Measurements from ENCODE around the gene AR.

Gene AR

DNA sequence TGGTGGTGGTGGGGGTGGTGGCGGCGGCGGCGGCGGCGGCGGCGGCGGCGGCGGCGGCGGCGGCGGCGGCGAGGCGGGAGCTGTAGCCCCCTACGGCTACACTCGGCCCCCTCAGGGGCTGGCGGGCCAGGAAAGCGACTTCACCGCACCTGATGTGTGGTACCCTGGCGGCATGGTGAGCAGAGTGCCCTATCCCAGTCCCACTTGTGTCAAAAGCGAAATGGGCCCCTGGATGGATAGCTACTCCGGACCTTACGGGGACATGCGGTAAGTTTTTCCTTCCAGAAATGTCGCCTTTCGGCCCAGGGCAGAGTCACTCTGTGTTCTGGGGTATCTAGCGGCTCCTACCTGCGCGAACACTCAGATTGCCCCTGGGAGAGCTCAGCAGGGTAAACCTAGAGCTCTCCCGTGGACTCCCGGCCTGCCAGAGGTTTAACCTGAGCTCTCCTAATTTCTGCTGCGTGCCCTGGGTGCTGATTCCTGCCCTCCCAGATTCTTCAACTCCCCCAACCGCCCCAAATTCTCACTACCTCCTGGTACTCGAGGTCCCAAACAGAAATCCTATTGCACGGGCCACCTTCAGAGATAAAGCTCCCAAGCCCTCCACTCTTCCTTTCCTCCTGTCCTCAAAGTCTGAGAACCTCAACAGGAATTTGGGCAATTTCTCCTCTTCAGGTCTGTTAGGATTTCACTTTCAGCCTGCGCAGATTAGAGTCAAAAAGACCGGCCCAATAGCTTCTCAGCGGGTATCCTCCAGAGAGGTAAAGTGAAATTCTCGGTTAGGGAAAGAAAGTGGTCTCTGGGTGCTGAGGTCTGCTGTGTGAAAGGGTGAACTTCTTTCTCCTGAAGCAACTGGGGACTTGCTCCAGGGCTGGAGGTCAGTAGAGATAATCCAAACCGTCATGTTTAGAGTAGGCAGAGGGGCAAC, 2.9 kb downstream of the AR start:
- Mint-ChIP-seq H3K4me1 (ENCODE audit: low read depth) (no peaks in the 10 kb centered on the region), H3K27me3 (ENCODE audit: low read depth) (peaks cover 40% of the 10 kb centered on the region), H3K27ac (no peak overlapping the region), H3K36me3 (ENCODE audit: low read depth) (no peaks in the 10 kb centered on the region), H3K4me3 (no peak overlapping the region), H3K9me3 (no peaks in the 10 kb centered on the region)

DNA sequence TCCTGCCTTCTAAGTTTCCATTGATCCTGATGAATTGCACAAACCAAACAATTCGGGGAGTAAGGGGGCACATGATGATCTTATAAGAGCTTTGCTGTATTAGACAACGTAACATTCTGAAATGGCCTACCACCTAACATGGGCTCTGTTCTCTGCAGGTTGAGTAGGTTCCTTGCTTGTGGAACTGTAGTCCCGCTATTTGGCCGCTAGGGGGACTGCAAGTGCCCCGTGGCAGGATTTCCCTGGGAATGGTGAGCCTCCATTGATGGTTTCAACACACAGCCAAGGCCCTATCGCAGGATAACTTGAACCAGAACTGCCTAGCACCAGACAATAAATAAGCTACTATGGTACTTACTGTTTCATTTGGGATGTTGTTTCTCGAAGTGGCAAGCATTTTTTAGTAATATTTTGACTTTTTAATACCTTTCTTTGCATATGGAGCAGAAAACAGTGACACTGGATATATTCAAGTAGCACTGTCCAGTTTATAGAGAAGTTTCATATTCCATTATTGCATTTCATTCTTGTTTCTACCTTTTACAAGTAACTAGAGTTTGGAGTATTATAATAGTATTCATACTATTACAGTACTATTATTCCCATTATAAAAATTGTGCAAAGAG, 11.9 kb downstream of the AR start:
- Mint-ChIP-seq H3K36me3 (ENCODE audit: low read depth) (no peaks in the 10 kb centered on the region), H3K4me3 (no peak overlapping the region), H3K27ac (no peak overlapping the region), H3K9me3 (no peaks in the 10 kb centered on the region), H3K4me1 (ENCODE audit: low read depth) (no peaks in the 10 kb centered on the region), H3K27me3 (ENCODE audit: low read depth) (no peaks in the 10 kb centered on the region)

DNA sequence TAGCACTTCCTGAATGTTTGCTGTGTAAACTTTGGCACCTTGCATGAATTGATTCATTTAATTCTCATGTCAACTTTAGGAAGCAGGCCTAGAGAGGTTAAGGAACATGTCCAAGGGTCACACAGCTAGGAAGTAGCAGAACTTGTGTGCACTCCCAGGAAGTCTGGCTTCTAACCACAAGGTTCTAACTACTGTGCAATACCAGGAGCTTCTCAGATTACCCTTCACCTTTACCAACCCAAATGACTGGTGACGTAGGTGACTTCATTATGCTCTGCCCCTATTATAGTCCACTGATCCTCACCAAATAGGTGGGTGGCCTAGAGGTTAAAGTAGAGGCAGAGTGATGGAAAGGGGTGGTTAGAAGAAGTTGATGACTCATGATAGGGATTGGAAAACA, 14.4 kb downstream of the AR start:
- H3K9me3 Mint-ChIP-seq: no peaks in the 10 kb centered on the region
- H3K4me1 Mint-ChIP-seq (ENCODE audit: low read depth): no peaks in the 10 kb centered on the region
- H3K27me3 Mint-ChIP-seq (ENCODE audit: low read depth): no peaks in the 10 kb centered on the region
- no peaks in the 10 kb centered on the region for H3K36me3 Mint-ChIP-seq (ENCODE audit: low read depth)
- H3K27ac Mint-ChIP-seq: no peak overlapping the region
- H3K4me3 Mint-ChIP-seq: no peak overlapping the region

DNA sequence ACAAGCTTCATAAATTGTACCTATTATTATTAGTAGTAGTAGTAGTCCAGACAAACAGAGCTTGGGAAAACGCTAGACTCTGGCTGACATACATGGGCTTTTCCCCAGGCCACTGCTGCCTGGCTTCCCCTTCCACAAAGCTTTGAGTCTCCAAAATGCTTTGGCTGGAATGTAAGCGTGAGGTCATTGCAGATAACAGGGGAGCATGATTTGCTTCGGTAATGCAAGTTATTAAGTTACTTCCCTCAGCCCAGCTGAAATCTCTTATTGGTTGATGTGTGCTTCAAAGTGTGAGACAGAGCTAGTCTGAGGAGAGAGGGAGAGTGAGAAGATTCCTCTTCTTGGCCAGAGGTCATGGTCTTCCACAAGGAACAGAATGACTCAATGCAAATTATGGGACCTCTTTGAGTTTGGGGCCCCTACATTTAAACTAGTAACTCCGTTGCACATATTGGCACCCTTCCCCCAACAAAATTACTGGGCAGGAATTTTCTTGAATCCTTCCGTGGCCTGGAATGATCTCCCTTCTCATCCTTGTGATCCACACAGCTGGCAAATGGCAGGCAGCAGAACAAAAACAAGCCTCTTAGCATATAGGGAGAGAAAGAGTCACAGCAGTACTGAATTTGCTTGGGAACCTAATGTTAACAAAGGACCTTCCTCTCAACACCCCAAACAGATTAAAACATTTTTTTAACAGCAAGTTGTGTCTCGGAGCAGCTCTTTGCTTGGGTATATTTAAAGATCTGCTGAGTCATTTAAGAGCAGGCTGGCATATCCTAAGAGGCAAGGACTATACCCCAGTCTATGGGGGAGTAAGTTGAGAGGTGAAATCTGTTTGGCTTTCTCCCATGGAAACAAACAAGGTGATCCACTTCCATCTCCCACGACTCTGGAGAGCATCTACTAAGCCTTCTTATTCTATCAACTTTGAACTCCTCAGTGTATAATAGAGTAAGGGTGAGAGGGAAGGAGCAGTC, 19.9 kb downstream of the AR start:
- no peaks in the 10 kb centered on the region for H3K36me3 Mint-ChIP-seq (ENCODE audit: low read depth)
- no peaks in the 10 kb centered on the region for H3K9me3 Mint-ChIP-seq
- H3K4me1 Mint-ChIP-seq (ENCODE audit: low read depth): no peaks in the 10 kb centered on the region
- H3K27ac Mint-ChIP-seq: no peak overlapping the region
- no peak overlapping the region for H3K4me3 Mint-ChIP-seq
- H3K27me3 Mint-ChIP-seq (ENCODE audit: low read depth): no peaks in the 10 kb centered on the region

DNA sequence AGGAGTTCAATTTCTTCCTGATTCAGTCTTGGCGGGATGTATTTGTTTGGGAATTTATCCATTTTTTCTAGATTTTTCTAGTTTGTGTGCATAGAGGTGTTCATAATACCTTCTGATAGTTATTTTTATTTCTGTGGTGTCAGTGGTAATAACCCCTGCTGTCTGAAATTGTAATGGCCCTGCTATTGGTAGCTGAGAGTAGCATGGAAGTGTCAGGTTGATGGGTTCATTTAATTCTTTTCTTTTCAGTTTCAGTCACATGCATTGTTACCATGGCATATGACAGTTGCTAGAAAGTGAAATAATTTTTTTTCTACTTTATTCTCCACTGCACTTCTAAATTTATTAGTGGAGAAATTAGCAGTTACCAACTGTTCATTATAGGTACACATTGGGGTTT, 20.7 kb downstream of the AR start:
- no peaks in the 10 kb centered on the region for H3K36me3 Mint-ChIP-seq (ENCODE audit: low read depth)
- no peak overlapping the region for H3K27ac Mint-ChIP-seq
- no peaks in the 10 kb centered on the region for H3K9me3 Mint-ChIP-seq
- H3K4me1 Mint-ChIP-seq (ENCODE audit: low read depth): no peaks in the 10 kb centered on the region
- no peak overlapping the region for H3K4me3 Mint-ChIP-seq
- H3K27me3 Mint-ChIP-seq (ENCODE audit: low read depth): no peaks in the 10 kb centered on the region

DNA sequence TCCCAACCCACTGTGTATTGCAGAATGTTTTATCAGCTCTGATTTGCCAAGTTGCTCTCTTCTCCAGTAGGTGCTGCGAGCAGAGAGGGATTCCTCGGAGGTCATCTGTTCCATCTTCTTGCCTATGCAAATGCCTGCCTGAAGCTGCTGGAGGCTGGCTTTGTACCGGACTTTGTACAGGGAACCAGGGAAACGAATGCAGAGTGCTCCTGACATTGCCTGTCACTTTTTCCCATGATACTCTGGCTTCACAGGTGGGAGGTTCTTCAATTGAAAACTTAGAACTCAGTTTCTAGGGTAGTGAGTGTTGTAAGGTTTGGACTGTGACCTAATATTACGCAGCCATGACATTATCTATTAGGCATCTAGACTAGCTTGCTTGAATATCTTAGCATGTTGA, 24.9 kb downstream of the AR start:
- no peak overlapping the region for H3K27ac Mint-ChIP-seq
- H3K27me3 Mint-ChIP-seq (ENCODE audit: low read depth): no peaks in the 10 kb centered on the region
- no peaks in the 10 kb centered on the region for H3K36me3 Mint-ChIP-seq (ENCODE audit: low read depth)
- no peaks in the 10 kb centered on the region for H3K9me3 Mint-ChIP-seq
- H3K4me1 Mint-ChIP-seq (ENCODE audit: low read depth): no peaks in the 10 kb centered on the region
- no peak overlapping the region for H3K4me3 Mint-ChIP-seq

DNA sequence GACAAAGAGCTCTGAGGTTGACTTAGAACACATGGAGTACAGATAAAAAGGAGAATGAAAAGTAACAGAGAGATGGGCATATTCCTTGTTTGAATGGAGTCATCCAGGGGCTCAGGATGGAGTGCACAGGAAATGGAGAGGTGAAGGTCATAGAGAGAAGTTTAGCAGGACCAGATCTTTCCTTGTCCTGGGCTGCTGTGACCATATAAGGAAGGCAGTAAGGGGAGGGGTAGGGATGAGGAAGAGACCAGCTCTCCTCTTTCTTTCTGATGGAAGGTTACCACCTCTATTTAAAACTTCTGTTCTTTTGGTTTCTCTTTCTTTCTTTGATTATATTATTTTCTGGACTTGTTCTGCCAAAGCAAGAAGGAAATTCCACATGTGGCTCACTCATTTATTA, 27.0 kb downstream of the AR start:
- no peaks in the 10 kb centered on the region for H3K9me3 Mint-ChIP-seq
- no peaks in the 10 kb centered on the region for H3K36me3 Mint-ChIP-seq (ENCODE audit: low read depth)
- no peaks in the 10 kb centered on the region for H3K4me1 Mint-ChIP-seq (ENCODE audit: low read depth)
- H3K4me3 Mint-ChIP-seq: no peak overlapping the region
- H3K27ac Mint-ChIP-seq: no peak overlapping the region
- no peaks in the 10 kb centered on the region for H3K27me3 Mint-ChIP-seq (ENCODE audit: low read depth)

DNA sequence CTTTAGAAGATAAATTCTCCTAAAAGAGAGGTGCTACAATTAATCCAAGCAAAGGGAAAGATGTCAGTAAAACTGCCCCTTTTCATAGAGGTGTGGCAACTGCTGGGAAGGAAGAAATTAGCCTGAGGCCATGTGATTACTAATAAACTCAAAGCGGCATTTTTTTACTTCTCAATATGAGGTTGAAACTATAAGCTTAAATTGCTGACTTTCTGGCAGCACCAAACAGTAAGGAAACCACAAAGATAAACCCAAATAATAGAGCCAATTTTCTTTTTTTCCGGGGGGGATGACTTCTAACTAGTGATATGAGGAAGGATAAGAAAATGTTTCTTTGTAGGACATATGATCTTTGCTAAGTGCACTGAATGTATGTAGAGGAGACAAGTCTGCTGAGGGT, 30.9 kb downstream of the AR start:
- no peaks in the 10 kb centered on the region for H3K9me3 Mint-ChIP-seq
- no peaks in the 10 kb centered on the region for H3K4me1 Mint-ChIP-seq (ENCODE audit: low read depth)
- no peaks in the 10 kb centered on the region for H3K36me3 Mint-ChIP-seq (ENCODE audit: low read depth)
- H3K27ac Mint-ChIP-seq: no peak overlapping the region
- no peak overlapping the region for H3K4me3 Mint-ChIP-seq
- no peaks in the 10 kb centered on the region for H3K27me3 Mint-ChIP-seq (ENCODE audit: low read depth)

DNA sequence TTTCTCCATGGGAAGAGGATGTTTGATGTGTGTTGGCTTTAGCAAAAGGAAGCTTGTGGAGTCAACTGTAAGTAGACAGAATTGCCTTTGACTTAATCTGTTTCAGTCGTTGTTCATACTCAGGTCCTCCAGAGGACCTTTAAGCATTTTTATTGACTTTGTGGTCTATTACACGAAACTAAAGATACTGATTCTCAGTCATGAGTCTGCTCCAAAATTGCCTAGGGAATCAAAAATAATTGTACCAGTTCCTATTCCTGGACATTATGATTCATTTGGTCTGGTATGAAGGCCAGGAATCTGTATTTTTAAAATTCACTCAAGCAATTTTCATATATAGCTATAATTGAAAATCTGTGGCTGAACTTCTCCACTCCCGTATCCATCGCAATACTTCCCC, 38.6 kb downstream of the AR start:
- Mint-ChIP-seq H3K36me3 (ENCODE audit: low read depth) (no peaks in the 10 kb centered on the region), H3K27ac (no peak overlapping the region), H3K4me1 (ENCODE audit: low read depth) (no peaks in the 10 kb centered on the region), H3K9me3 (no peaks in the 10 kb centered on the region), H3K27me3 (ENCODE audit: low read depth) (no peaks in the 10 kb centered on the region), H3K4me3 (no peak overlapping the region)

DNA sequence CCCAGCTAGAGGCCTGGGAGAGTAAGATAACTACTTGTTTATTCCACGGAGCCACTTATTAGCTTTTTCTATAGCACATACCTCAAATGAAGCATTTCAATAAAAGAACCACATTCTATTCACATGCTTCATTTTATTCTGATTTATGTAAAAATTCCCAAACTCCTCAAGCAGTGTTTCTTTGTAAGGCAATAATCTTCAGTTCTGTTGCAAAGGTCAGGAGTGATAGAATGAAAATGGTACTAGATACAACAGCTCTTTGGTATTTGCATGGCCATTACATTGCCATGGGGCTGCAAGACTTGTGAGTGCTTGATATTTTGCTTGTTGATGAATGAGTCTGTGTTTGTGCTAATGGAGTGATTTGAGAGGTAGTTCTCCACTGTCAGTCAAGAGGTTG, 39.4 kb downstream of the AR start:
- H3K4me1 Mint-ChIP-seq (ENCODE audit: low read depth): no peaks in the 10 kb centered on the region
- no peaks in the 10 kb centered on the region for H3K27me3 Mint-ChIP-seq (ENCODE audit: low read depth)
- H3K4me3 Mint-ChIP-seq: no peak overlapping the region
- H3K36me3 Mint-ChIP-seq (ENCODE audit: low read depth): no peaks in the 10 kb centered on the region
- H3K9me3 Mint-ChIP-seq: no peaks in the 10 kb centered on the region
- H3K27ac Mint-ChIP-seq: no peak overlapping the region

DNA sequence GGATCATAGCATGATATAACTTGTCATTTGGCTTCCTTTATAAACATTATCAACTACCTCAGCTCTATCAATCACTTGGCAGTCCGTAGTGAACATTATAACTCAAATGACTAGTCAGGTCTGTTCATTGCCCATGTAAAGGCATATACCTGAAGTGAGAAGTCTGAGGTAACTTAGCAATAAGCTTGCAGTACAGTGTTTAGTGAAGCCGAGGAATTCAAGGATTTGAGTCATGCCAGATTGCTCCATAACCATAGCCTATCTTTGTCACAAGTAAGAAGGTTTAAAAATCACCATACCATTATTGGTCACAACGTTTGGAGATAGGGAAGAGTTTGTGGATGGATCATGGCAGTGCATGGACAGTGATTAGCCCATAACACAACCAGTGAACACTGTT, 41.6 kb downstream of the AR start:
- Mint-ChIP-seq H3K27me3 (ENCODE audit: low read depth) (no peaks in the 10 kb centered on the region), H3K4me1 (ENCODE audit: low read depth) (no peaks in the 10 kb centered on the region), H3K9me3 (no peaks in the 10 kb centered on the region), H3K36me3 (ENCODE audit: low read depth) (no peaks in the 10 kb centered on the region), H3K4me3 (no peak overlapping the region), H3K27ac (no peak overlapping the region)

DNA sequence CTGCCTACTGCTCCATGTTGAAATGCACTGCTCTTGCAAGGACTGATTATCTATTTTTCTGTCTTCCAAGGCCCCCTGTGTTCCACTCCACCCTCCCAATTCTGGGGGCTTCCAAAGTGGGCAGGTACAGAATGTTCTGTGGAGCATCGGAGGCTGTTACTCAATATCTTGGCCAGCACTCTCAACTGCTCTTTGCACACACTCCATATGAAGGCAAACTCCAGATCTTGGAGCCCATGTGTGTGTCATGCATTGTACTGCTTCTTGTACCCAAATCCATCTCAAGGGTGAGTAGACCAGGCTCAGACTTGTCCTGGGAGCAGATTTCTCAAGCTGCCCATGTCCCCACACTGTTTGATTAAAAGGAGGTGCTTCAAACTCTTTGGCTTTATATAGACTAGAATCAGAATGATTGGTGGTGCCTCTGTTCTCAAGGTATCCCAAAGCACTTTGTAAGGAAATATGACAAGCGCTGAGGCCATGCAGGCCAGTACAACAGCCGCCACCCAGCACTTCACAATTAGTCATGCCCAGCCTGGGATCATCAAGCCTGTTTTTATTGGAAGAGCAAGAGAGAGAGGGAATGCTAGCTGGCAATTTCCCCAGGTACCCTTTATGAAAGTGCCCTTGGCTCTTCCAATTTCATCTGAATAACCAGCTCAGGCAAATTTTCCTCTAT, 44.3 kb downstream of the AR start:
- no peaks in the 10 kb centered on the region for H3K27me3 Mint-ChIP-seq (ENCODE audit: low read depth)
- no peaks in the 10 kb centered on the region for H3K4me1 Mint-ChIP-seq (ENCODE audit: low read depth)
- H3K36me3 Mint-ChIP-seq (ENCODE audit: low read depth): no peaks in the 10 kb centered on the region
- H3K27ac Mint-ChIP-seq: no peak overlapping the region
- H3K9me3 Mint-ChIP-seq: no peaks in the 10 kb centered on the region
- no peak overlapping the region for H3K4me3 Mint-ChIP-seq

DNA sequence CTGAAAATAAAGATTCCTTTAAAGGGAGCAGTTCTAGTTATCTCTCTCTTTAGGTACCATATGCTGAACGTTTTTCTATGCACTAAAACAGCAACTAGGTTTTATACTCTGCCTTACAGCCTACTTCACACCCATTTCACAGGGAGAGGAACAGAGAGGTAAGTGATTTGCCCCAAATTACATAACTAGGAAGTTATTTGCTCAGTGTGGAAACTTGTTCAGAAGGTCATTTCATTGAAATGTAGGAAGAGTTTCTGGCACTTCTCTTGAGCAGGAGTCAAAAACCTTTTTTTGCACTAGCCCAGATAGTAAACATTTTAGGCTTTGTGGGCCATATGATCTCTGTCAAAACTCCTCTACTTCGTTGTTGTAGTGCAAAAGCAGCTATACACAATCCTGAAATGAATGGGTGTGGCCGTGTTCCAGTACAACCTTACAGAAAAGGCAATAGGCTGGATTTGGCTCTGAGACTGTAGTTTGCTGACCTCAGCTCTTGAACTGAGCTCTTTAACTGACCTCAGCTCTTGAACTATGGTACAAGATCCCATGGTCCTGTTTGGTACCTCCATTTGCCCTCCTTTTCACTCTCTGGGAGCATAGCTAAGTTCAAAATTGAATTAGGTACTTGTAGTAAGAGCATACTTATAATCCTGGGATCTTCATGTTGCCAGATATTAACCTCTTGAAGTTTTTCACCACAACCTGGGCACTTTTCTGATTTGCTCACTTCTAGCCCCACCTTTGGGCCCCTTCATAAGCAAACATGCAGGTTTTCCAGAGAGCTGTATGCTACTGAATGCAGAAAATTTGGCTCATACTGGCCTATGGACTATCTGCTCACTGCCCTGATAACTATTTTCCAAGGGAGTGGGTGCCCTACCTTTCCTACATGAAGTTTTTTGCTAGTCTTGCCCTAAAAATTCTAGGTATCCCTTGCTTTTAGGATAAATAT, 53.3 kb downstream of the AR start:
- no peak overlapping the region for H3K4me3 Mint-ChIP-seq
- no peaks in the 10 kb centered on the region for H3K4me1 Mint-ChIP-seq (ENCODE audit: low read depth)
- no peaks in the 10 kb centered on the region for H3K27me3 Mint-ChIP-seq (ENCODE audit: low read depth)
- no peaks in the 10 kb centered on the region for H3K36me3 Mint-ChIP-seq (ENCODE audit: low read depth)
- H3K27ac Mint-ChIP-seq: no peak overlapping the region
- no peaks in the 10 kb centered on the region for H3K9me3 Mint-ChIP-seq
